H1 (cell line): ENCODE results near the gene ENPP6. TPM values are rescaled to one million over a fixed set of nuclear protein-coding genes. Genes with fewer than 3 reads are reported as not detected.

Source experiments
- CTCF ChIA-PET: fragments of 300-600 bp; sonication (Branson Sonifier 250); formaldehyde crosslinking; loops from one replicate; lab custom pipeline; 2021; ENCODE audit not compliant: partially characterized antibody; lab: Charles Lee
- POLR2A ChIA-PET: fragments of 300-600 bp; sonication (Branson Sonifier 250); formaldehyde crosslinking; loops from one replicate; lab custom pipeline; 2021; ENCODE audit warnings: inconsistent platforms; ENCODE audit not compliant: partially characterized antibody; lab: Charles Lee
- DNase-seq, 2 experiments: peaks; one replicate each; pipeline versions ENCODE4 v3.0.0 to v3.0.0-alpha.2; 2010 to 2022; ENCODE audit warnings: low spot score in 2 of 2, low read depth in 1 of 2, mixed read lengths in 1 of 2
- FAIRE-seq: peaks from 2 replicates; lab custom pipeline; 2011; peaks lifted over from hg19 to GRCh38; lab: Jason Lieb, UNC
- H2AFZ ChIP-seq: 2 replicates; pipeline ENCODE4 v1.8.1; 2012; ENCODE audit warnings: low read length, inconsistent platforms
- H2AK5ac ChIP-seq: 2 replicates; pipeline ENCODE4 v1.6.1; 2013; ENCODE audit warnings: low read depth, low read length
- H2BK120ac ChIP-seq: replicated peaks from 2 replicates; pipeline ENCODE3; 2013; ENCODE audit warnings: low read depth, low read length, inconsistent platforms
- H2BK12ac ChIP-seq: 2 replicates; pipeline ENCODE4 v1.6.1; 2013; ENCODE audit warnings: low read depth, low read length
- H2BK15ac ChIP-seq: 2 replicates; pipeline ENCODE4 v1.6.1; 2013; ENCODE audit warnings: low read length
- H2BK20ac ChIP-seq: 2 replicates; pipeline ENCODE4 v1.6.1; 2013; ENCODE audit warnings: low read length
- H2BK5ac ChIP-seq: 2 replicates; pipeline ENCODE4 v1.6.1; 2013; ENCODE audit warnings: low read depth, low read length
- H3K14ac ChIP-seq: 2 replicates; pipeline ENCODE4 v1.6.1; 2013; ENCODE audit warnings: inconsistent platforms; ENCODE audit not compliant: insufficient read length
- H3K18ac ChIP-seq: 2 replicates; pipeline ENCODE4 v1.6.1; 2013; ENCODE audit warnings: low read length; ENCODE audit errors: extremely low read depth
- H3K23ac ChIP-seq: 2 replicates; pipeline ENCODE4 v1.6.1; 2013; ENCODE audit warnings: inconsistent platforms; ENCODE audit not compliant: insufficient read length
- H3K23me2 ChIP-seq: 2 replicates; pipeline ENCODE4 v1.6.1; 2013; ENCODE audit warnings: low read depth, low read length
- H3K27ac ChIP-seq: 2 replicates; pipeline ENCODE4 v1.6.1; 2011; ENCODE audit warnings: low read depth, low read length, inconsistent platforms
- H3K27me3 ChIP-seq, 4 experiments: replicated peaks in 1 of 4; 1 replicate in 1 of 4; 2 replicates in 3 of 4; pipeline versions ENCODE4 v1.6.1 to v1.8.1; 2011 to 2013; ENCODE audit warnings: low read length in 3 of 4, mild to moderate bottlenecking in 3 of 4, inconsistent platforms in 2 of 4, mixed read lengths in 2 of 4, moderate library complexity in 1 of 4; ENCODE audit not compliant: control insufficient read depth in 3 of 4, insufficient read depth in 3 of 4; ENCODE audit errors: extremely low read depth in 1 of 4
- H3K36me3 ChIP-seq, 4 experiments: 2 replicates each; pipeline versions ENCODE4 v1.6.1 to v1.8.1; 2011 to 2013; ENCODE audit warnings: mild to moderate bottlenecking in 4 of 4, low read length in 3 of 4, moderate library complexity in 2 of 4, control low read depth in 1 of 4, inconsistent platforms in 1 of 4; ENCODE audit not compliant: insufficient read depth in 4 of 4, control insufficient read depth in 2 of 4
- H3K4ac ChIP-seq: replicated peaks from 2 replicates; pipeline ENCODE3; 2013; ENCODE audit warnings: low read length, low read depth, mixed read lengths, inconsistent platforms; ENCODE audit not compliant: insufficient read length
- H3K4me1 ChIP-seq, 4 experiments: replicated peaks in 1 of 4; 1 replicate in 1 of 4; 2 replicates in 3 of 4; pipeline versions ENCODE4 v1.6.1 to v1.8.1; 2011 to 2013; ENCODE audit warnings: low read length in 3 of 4, inconsistent platforms in 2 of 4, mixed read lengths in 1 of 4; ENCODE audit not compliant: insufficient read depth in 4 of 4, control insufficient read depth in 3 of 4
- H3K4me2 ChIP-seq, 2 experiments: 2 replicates each; pipeline versions ENCODE4 v1.6.1 to v1.8.1; 2011 to 2013; ENCODE audit warnings: low read depth in 2 of 2, low read length in 2 of 2, control low read depth in 1 of 2, inconsistent platforms in 1 of 2, mild to moderate bottlenecking in 1 of 2; ENCODE audit not compliant: insufficient read depth in 1 of 2
- H3K4me3 ChIP-seq, 4 experiments: fragments of 200-600, 300-600 bp in 1 of 4; sonication (generic), shearing (Covaris generic), sonication (Bioruptor Twin) in 1 of 4; 2 replicates each; pipeline versions ENCODE4 v1.5.1 to v1.8.1; 2011 to 2016; ENCODE audit warnings: low read length in 4 of 4, low read depth in 3 of 4, control low read depth in 2 of 4, inconsistent platforms in 2 of 4, mild to moderate bottlenecking in 2 of 4, mixed read lengths in 1 of 4, moderate library complexity in 1 of 4; ENCODE audit not compliant: insufficient read depth in 2 of 4; ENCODE audit errors: extremely low read depth in 1 of 4
- H3K56ac ChIP-seq: replicated peaks from 2 replicates; pipeline ENCODE3; 2013; ENCODE audit warnings: low read depth, mild to moderate bottlenecking, mixed read lengths, low read length, inconsistent platforms; ENCODE audit not compliant: insufficient read length
- H3K79me1 ChIP-seq: 2 replicates; pipeline ENCODE4 v1.6.1; 2013; ENCODE audit warnings: low read depth, low read length, control low read depth
- H3K79me2 ChIP-seq, 2 experiments: 2 replicates each; pipeline versions ENCODE4 v1.6.1 to v1.8.1; 2012 to 2013; ENCODE audit warnings: low read length in 2 of 2, mild to moderate bottlenecking in 2 of 2, inconsistent platforms in 1 of 2; ENCODE audit not compliant: insufficient read depth in 2 of 2, control insufficient read depth in 1 of 2
- H3K9ac ChIP-seq, 4 experiments: replicated peaks in 1 of 4; 1 replicate in 1 of 4; 2 replicates in 3 of 4; pipeline versions ENCODE4 v1.6.1 to v1.8.1; 2011 to 2013; ENCODE audit warnings: low read depth in 3 of 4, low read length in 3 of 4, control low read depth in 2 of 4, mild to moderate bottlenecking in 2 of 4, moderate library complexity in 2 of 4, inconsistent platforms in 1 of 4; ENCODE audit errors: extremely low read depth in 1 of 4
- H3K9me3 ChIP-seq, 2 experiments: 2 replicates each; pipeline versions ENCODE4 v1.6.1 to v1.8.1; 2012 to 2013; ENCODE audit warnings: mild to moderate bottlenecking in 2 of 2, moderate library complexity in 2 of 2, control low read depth in 1 of 2, inconsistent platforms in 1 of 2, low read depth in 1 of 2, low read length in 1 of 2, mixed read lengths in 1 of 2; ENCODE audit not compliant: insufficient read depth in 2 of 2
- H4K20me1 ChIP-seq, 2 experiments: replicated peaks in 1 of 2; 2 replicates each; pipeline versions ENCODE3 to v1.8.1; 2011 to 2013; ENCODE audit warnings: inconsistent platforms in 2 of 2, low read length in 2 of 2, mild to moderate bottlenecking in 1 of 2; ENCODE audit not compliant: insufficient read depth in 2 of 2, control insufficient read depth in 1 of 2
- H4K5ac ChIP-seq: 2 replicates; pipeline ENCODE4 v1.6.1; 2013; ENCODE audit warnings: low read length, low read depth, mixed read lengths, inconsistent platforms; ENCODE audit not compliant: insufficient read length
- H4K8ac ChIP-seq: 2 replicates; pipeline ENCODE4 v1.8.0; 2013; ENCODE audit warnings: mild to moderate bottlenecking, moderate library complexity, low read length, inconsistent platforms; ENCODE audit not compliant: insufficient read depth; ENCODE audit errors: extremely low read depth
- H4K91ac ChIP-seq: replicated peaks from 2 replicates; pipeline ENCODE3; 2013; ENCODE audit warnings: low read length, mixed read lengths, inconsistent platforms; ENCODE audit not compliant: insufficient read length
- BRCA1 ChIP-seq: IDR thresholded peaks from 2 replicates; pipeline ENCODE4 v1.6.1; 2012; ENCODE audit warnings: low read depth, low read length, improper control_type of control experiment
- WGBS, 2 experiments: shearing (Covaris generic) in 1 of 2; methylation state at CpG; one replicate each; pipeline versions ENCODE4 v1.1.6 to v1.1.7; 2013 to 2015; ENCODE audit warnings: low lambda C conversion rate in 2 of 2, mixed read lengths in 2 of 2, inconsistent platforms in 1 of 2, low coverage in 1 of 2, missing lambda C conversion rate in 1 of 2; ENCODE audit not compliant: insufficient replicate concordance in 2 of 2, insufficient coverage in 1 of 2, insufficient read length in 1 of 2; ENCODE audit errors: extremely low coverage in 1 of 2, missing lambda C conversion rate in 1 of 2; 5-methylcytosine and 5-hydroxymethylcytosine counted together
- polyA plus RNA-seq, 7 experiments: library from polyadenylated mRNA; depleted of rRNA in 3 of 7; stranded (reverse) in 5 of 7; unstranded in 2 of 7; fragments of >200 nt in 5 of 7; fragments of 200-250 nt in 2 of 7; gene quantifications; 1 replicate in 5 of 7; 2 replicates in 1 of 7; 4 replicates in 1 of 7; pipeline versions ENCODE4 v1.2.1 to v1.2.3, GENCODE V29; 2011 to 2013; ENCODE audit warnings: missing spikeins in 2 of 7, mixed read lengths in 2 of 7
- total RNA-seq: library from RNA; stranded (reverse); fragmentation: NEBNext Ultra II Directional; extraction: Animal tissue kit (Norgen Biotek cat#: 25700); gene quantifications from 2 replicates; pipeline ENCODE4 v1.2.1, GENCODE V29; 2021

Gene ENPP6
- total and polyA plus RNA-seq, 2 of the 8 experiments (the other 6 are each of a cell fraction or from before 2014, with no cell fraction given) = 0.11 to 0.20 TPM

GRCh38 chr4:184174571-184175488, 42.8 kb downstream of the ENPP6 start:
- no peaks in the 10 kb centered on the region for H3K23me2 ChIP-seq
- CTCF ChIA-PET = no interaction called here
- H3K14ac ChIP-seq = no peak overlapping the region
- no peak for FAIRE-seq
- H2BK120ac ChIP-seq = no peak overlapping the region
- H3K27me3 ChIP-seq = no peaks in the 10 kb centered on the region
- no peak overlapping the region for H4K8ac ChIP-seq
- H3K4me1 ChIP-seq = peaks cover 3 to 5% (median 3%) of the 10 kb centered on the region in 4 experiments; a peak in 4 of 7 replicates
- H3K79me2 ChIP-seq = no peaks in the 10 kb centered on the region
- H3K9me3 ChIP-seq = no peaks in the 10 kb centered on the region
- no peak overlapping the region for H3K18ac ChIP-seq
- H3K4me2 ChIP-seq = no peak overlapping the region
- no peak overlapping the region for H2BK12ac ChIP-seq
- H2BK20ac ChIP-seq = no peak overlapping the region
- POLR2A ChIA-PET = no interaction called here
- H4K20me1 ChIP-seq = no peaks in the 10 kb centered on the region
- H3K36me3 ChIP-seq = no peaks in the 10 kb centered on the region
- no peaks in the 10 kb centered on the region for H3K79me1 ChIP-seq
- H3K4me3 ChIP-seq = no peak overlapping the region
- H2AK5ac ChIP-seq = no peak overlapping the region
- no peak for DNase-seq
- H3K4ac ChIP-seq = no peak overlapping the region
- whole genome bisulfite sequencing, 2 experiments = 90% methylated on average over 16 of the region's 16 CpGs; no CpG with 5 or more reads in 1 of the 2 experiments
- no peak overlapping the region for H3K9ac ChIP-seq
- TF ChIP-seq BRCA1 = no peak
- TF ChIP-seq, all 59 proteins: peak for 0
- Histone ChIP-seq H4K91ac (no peak overlapping the region), H2BK5ac (no peak overlapping the region), H3K27ac (no peak overlapping the region), H2AFZ (no peak overlapping the region), H4K5ac (no peak overlapping the region), H2BK15ac (no peak overlapping the region), H3K56ac (no peak overlapping the region), H3K23ac (no peak overlapping the region)
